ENCODE results near the gene TMEM63B.
"Not testable (repeated sequence)": the region's sequence is repeated elsewhere in the genome, so short reads cannot be mapped to it uniquely, and the experiment has no call there.

Gene TMEM63B

GRCh38 chr6:44090465-44090864 is 36.9 kb upstream of the TMEM63B start:
- Mint-ChIP-seq H3K27me3 (no peaks in the 10 kb centered on the region), H3K9me3 (no peaks in the 10 kb centered on the region), H3K27ac (no peak overlapping the region), H3K4me1 (ENCODE audit: low read depth) (peaks cover 12% of the 10 kb centered on the region), H3K36me3 (ENCODE audit: low read depth) (no peaks in the 10 kb centered on the region), H3K4me3 (no peak overlapping the region)

- peak overlapping the region; percentile 32 for H3K27ac Mint-ChIP-seq
- peaks cover 12% of the 10 kb centered on the region for H3K4me1 Mint-ChIP-seq (ENCODE audit: low read depth)
- not testable (repeated sequence) for H3K27me3 Mint-ChIP-seq; H3K4me3 Mint-ChIP-seq; H3K9me3 Mint-ChIP-seq; H3K36me3 Mint-ChIP-seq (ENCODE audit: low read depth)
These were observed 36.0 kb upstream of the TMEM63B start for GRCh38 chr6:44091356-44091755.

- H3K9me3 Mint-ChIP-seq: no peaks in the 10 kb centered on the region
These were observed 35.1 kb upstream of the TMEM63B start for GRCh38 chr6:44091981-44092884.

GRCh38 chr6:44093066-44093465 is 34.3 kb upstream of the TMEM63B start:
- Mint-ChIP-seq H3K27ac (no peak overlapping the region), H3K4me1 (ENCODE audit: low read depth) (peaks cover 7% of the 10 kb centered on the region), H3K27me3 (no peaks in the 10 kb centered on the region), H3K9me3 (no peaks in the 10 kb centered on the region), H3K4me3 (no peak overlapping the region), H3K36me3 (ENCODE audit: low read depth) (no peaks in the 10 kb centered on the region)

More at GRCh38 chr6:44091981-44092884, 35.1 kb upstream of the TMEM63B start:
- Mint-ChIP-seq H3K4me3 (no peak overlapping the region), H3K27me3 (no peaks in the 10 kb centered on the region), H3K36me3 (ENCODE audit: low read depth) (no peaks in the 10 kb centered on the region), H3K4me1 (ENCODE audit: low read depth) (peaks cover 7% of the 10 kb centered on the region), H3K27ac (no peak overlapping the region)

GRCh38 chr6:44093750-44094402 is 33.5 kb upstream of the TMEM63B start:
- Mint-ChIP-seq H3K27ac (no peak overlapping the region), H3K4me1 (ENCODE audit: low read depth) (peaks cover 7% of the 10 kb centered on the region), H3K4me3 (no peak overlapping the region), H3K36me3 (ENCODE audit: low read depth) (no peaks in the 10 kb centered on the region), H3K9me3 (no peaks in the 10 kb centered on the region), H3K27me3 (no peaks in the 10 kb centered on the region)

- no peak overlapping the region for H3K4me3 Mint-ChIP-seq
- H3K27ac Mint-ChIP-seq: no peak overlapping the region
- no peaks in the 10 kb centered on the region for H3K36me3 Mint-ChIP-seq (ENCODE audit: low read depth)
- no peaks in the 10 kb centered on the region for H3K27me3 Mint-ChIP-seq
- peaks cover 7% of the 10 kb centered on the region for H3K4me1 Mint-ChIP-seq (ENCODE audit: low read depth)
- no peaks in the 10 kb centered on the region for H3K9me3 Mint-ChIP-seq
These were observed 32.7 kb upstream of the TMEM63B start for GRCh38 chr6:44094403-44095242.

GRCh38 chr6:44095243-44095623 is 32.1 kb upstream of the TMEM63B start:
- not testable (repeated sequence) for H3K4me3 Mint-ChIP-seq; H3K27ac Mint-ChIP-seq; H3K36me3 Mint-ChIP-seq (ENCODE audit: low read depth); H3K4me1 Mint-ChIP-seq (ENCODE audit: low read depth); H3K9me3 Mint-ChIP-seq; H3K27me3 Mint-ChIP-seq

GRCh38 chr6:44096612-44097011 is 30.7 kb upstream of the TMEM63B start:
- Mint-ChIP-seq H3K36me3 (ENCODE audit: low read depth) (no peaks in the 10 kb centered on the region), H3K4me1 (ENCODE audit: low read depth) (no peaks in the 10 kb centered on the region), H3K4me3 (no peak overlapping the region), H3K27me3 (no peaks in the 10 kb centered on the region), H3K27ac (no peak overlapping the region), H3K9me3 (no peaks in the 10 kb centered on the region)

GRCh38 chr6:44097782-44098317 is 29.5 kb upstream of the TMEM63B start:
- H3K4me1 Mint-ChIP-seq (ENCODE audit: low read depth): no peaks in the 10 kb centered on the region
- no peaks in the 10 kb centered on the region for H3K9me3 Mint-ChIP-seq
- H3K4me3 Mint-ChIP-seq: no peak overlapping the region
- H3K27me3 Mint-ChIP-seq: no peaks in the 10 kb centered on the region
- no peak overlapping the region for H3K27ac Mint-ChIP-seq
- H3K36me3 Mint-ChIP-seq (ENCODE audit: low read depth): no peaks in the 10 kb centered on the region

GRCh38 chr6:44099192-44099591 is 28.2 kb upstream of the TMEM63B start:
- H3K36me3 Mint-ChIP-seq (ENCODE audit: low read depth): peaks cover 9% of the 10 kb centered on the region
- no peaks in the 10 kb centered on the region for H3K27me3 Mint-ChIP-seq
- no peak overlapping the region for H3K4me3 Mint-ChIP-seq
- no peaks in the 10 kb centered on the region for H3K4me1 Mint-ChIP-seq (ENCODE audit: low read depth)
- no peaks in the 10 kb centered on the region for H3K9me3 Mint-ChIP-seq
- H3K27ac Mint-ChIP-seq: no peak overlapping the region

GRCh38 chr6:44100088-44100550 is 27.2 kb upstream of the TMEM63B start:
- no peaks in the 10 kb centered on the region for H3K9me3 Mint-ChIP-seq
- no peaks in the 10 kb centered on the region for H3K27me3 Mint-ChIP-seq
- H3K4me3 Mint-ChIP-seq: no peak overlapping the region
- H3K36me3 Mint-ChIP-seq (ENCODE audit: low read depth): peaks cover 18% of the 10 kb centered on the region
- H3K27ac Mint-ChIP-seq: peak overlapping the region; percentile 28
- no peaks in the 10 kb centered on the region for H3K4me1 Mint-ChIP-seq (ENCODE audit: low read depth)

- Mint-ChIP-seq H3K4me1 (ENCODE audit: low read depth) (no peaks in the 10 kb centered on the region), H3K9me3 (no peaks in the 10 kb centered on the region), H3K27me3 (no peaks in the 10 kb centered on the region), H3K36me3 (ENCODE audit: low read depth) (peaks cover 18% of the 10 kb centered on the region), H3K27ac (peak overlapping the region; percentile 46), H3K4me3 (no peak overlapping the region)
These were observed 25.5 kb upstream of the TMEM63B start for GRCh38 chr6:44101832-44102231.

GRCh38 chr6:44102527-44102926 is 24.8 kb upstream of the TMEM63B start:
- H3K4me3 Mint-ChIP-seq: no peak overlapping the region
- no peaks in the 10 kb centered on the region for H3K27me3 Mint-ChIP-seq
- H3K36me3 Mint-ChIP-seq (ENCODE audit: low read depth): peaks cover 18% of the 10 kb centered on the region
- H3K4me1 Mint-ChIP-seq (ENCODE audit: low read depth): no peaks in the 10 kb centered on the region
- H3K9me3 Mint-ChIP-seq: no peaks in the 10 kb centered on the region
- H3K27ac Mint-ChIP-seq: no peak overlapping the region

- H3K36me3 Mint-ChIP-seq (ENCODE audit: low read depth): peaks cover 19% of the 10 kb centered on the region
- no peaks in the 10 kb centered on the region for H3K4me1 Mint-ChIP-seq (ENCODE audit: low read depth)
- H3K4me3 Mint-ChIP-seq: no peak overlapping the region
- H3K9me3 Mint-ChIP-seq: no peaks in the 10 kb centered on the region
- no peaks in the 10 kb centered on the region for H3K27me3 Mint-ChIP-seq
- no peak overlapping the region for H3K27ac Mint-ChIP-seq
These were observed 22.8 kb upstream of the TMEM63B start for GRCh38 chr6:44104481-44105021.

Data from stimulated activated naive CD8-positive, alpha-beta T cell treated with anti-CD3 and anti-CD28 coated beads, Interleukin-15, Interleukin-2, amounts not matched to agents 100 ng/mL and 50 ng/mL, for 24 hours (primary cell).